22Rv1 (cell line): ENCODE measurements around the gene SLC5A2.
A peak's percentile ranks its signal among the peaks of the same experiment; 100 is the strongest.

Experiments used
- H3K27ac ChIP-seq: fragments of 450-650 bp; 2 replicates; pipeline ENCODE4 v1.5.1; 2017
- ZFX ChIP-seq: fragments of 450-650 bp; IDR thresholded peaks from 2 replicates; pipeline ENCODE4 v1.6.1; 2017; ENCODE audit warnings: antibody characterized with exemption, borderline replicate concordance
- TF ChIP-seq, protein P1 (sequence below): fragments of 450-650 bp; IDR thresholded peaks from 2 replicates; pipeline ENCODE4 v1.5.1; 2017; ENCODE audit warnings: mild to moderate bottlenecking

Gene SLC5A2

DNA sequence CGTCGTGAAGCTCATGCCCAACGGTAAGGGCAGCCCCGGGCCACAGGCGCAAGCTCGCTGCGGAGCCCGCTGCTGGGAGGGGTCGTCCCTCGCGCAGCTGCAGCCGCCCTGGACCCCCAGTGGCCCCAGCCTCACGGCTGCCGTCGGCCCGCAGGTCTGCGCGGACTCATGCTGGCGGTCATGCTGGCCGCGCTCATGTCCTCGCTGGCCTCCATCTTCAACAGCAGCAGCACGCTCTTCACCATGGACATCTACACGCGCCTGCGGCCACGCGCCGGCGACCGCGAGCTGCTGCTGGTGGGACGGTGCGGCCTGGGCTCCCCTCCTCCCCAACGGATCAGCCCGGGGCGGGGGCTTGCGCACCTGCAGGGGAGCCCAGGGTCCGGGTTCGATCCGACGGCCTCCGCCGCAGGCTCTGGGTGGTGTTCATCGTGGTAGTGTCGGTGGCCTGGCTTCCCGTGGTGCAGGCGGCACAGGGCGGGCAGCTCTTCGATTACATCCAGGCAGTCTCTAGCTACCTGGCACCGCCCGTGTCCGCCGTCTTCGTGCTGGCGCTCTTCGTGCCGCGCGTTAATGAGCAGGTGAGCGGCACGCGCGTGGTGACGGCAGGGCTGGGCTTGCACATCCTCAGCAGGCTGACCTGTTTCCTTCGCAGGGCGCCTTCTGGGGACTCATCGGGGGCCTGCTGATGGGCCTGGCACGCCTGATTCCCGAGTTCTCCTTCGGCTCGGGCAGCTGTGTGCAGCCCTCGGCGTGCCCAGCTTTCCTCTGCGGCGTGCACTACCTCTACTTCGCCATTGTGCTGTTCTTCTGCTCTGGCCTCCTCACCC, 5.8 kb downstream of the SLC5A2 start:
- no peak overlapping the region for H3K27ac ChIP-seq
- TF ChIP-seq, protein P1, sequence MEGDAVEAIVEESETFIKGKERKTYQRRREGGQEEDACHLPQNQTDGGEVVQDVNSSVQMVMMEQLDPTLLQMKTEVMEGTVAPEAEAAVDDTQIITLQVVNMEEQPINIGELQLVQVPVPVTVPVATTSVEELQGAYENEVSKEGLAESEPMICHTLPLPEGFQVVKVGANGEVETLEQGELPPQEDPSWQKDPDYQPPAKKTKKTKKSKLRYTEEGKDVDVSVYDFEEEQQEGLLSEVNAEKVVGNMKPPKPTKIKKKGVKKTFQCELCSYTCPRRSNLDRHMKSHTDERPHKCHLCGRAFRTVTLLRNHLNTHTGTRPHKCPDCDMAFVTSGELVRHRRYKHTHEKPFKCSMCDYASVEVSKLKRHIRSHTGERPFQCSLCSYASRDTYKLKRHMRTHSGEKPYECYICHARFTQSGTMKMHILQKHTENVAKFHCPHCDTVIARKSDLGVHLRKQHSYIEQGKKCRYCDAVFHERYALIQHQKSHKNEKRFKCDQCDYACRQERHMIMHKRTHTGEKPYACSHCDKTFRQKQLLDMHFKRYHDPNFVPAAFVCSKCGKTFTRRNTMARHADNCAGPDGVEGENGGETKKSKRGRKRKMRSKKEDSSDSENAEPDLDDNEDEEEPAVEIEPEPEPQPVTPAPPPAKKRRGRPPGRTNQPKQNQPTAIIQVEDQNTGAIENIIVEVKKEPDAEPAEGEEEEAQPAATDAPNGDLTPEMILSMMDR, result peak; percentile 20
- TF ChIP-seq ZFX, result no peak

DNA sequence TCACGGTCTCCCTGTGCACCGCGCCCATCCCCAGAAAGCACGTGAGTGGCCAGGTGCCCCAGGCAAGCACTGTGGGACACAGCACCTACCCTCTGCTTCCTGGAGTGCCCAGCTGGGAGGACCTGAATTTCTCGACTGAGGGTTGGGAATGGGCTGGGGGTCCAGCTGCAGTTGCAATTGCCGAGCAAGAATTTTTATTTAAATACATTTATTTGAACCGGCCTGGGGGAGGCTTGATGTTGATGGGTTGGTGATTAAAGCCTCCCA, 6.3 kb downstream of the SLC5A2 start:
- H3K27ac ChIP-seq, result no peak overlapping the region
- TF ChIP-seq, protein P1, result no peak
- TF ChIP-seq ZFX, result no peak

DNA sequence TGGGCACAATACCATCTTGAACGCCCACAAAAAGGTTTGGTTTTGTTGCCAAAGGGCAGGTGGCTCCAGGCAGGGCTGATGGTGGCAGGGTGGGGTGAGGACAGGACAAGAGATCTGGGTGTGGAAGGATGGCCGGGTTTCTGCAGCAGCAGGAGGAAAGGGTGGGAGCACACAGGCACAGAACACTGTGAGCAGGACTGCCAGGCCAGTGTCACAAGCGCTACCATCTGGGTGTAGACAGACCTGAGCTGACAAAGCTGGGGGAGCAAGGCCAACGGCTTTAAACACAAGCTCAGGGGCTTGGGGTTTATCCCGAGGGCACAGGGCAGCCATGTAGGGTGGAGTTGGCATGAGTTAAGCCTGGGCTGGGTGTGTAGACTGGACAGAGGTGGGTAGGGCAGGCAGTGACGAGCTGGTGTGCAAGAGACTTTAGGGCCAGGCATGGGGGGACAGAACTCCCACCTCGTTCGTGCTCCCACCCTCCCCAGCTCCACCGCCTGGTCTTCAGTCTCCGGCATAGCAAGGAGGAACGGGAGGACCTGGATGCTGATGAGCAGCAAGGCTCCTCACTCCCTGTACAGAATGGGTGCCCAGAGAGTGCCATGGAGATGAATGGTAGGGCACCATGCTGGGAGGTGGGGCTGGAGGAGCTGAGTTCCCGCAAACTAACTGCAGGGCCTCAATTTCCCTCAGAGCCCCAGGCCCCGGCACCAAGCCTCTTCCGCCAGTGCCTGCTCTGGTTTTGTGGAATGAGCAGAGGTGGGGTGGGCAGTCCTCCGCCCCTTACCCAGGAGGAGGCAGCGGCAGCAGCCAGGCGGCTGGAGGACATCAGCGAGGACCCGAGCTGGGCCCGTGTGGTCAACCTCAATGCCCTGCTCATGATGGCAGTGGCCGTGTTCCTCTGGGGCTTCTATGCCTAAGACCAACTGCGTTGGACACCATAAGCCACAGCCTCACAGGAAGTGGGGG, 7.0 kb downstream of the SLC5A2 start:
- H3K27ac ChIP-seq, result no peak overlapping the region
- no peak for TF ChIP-seq ZFX
- TF ChIP-seq, protein P1, result no peak

DNA sequence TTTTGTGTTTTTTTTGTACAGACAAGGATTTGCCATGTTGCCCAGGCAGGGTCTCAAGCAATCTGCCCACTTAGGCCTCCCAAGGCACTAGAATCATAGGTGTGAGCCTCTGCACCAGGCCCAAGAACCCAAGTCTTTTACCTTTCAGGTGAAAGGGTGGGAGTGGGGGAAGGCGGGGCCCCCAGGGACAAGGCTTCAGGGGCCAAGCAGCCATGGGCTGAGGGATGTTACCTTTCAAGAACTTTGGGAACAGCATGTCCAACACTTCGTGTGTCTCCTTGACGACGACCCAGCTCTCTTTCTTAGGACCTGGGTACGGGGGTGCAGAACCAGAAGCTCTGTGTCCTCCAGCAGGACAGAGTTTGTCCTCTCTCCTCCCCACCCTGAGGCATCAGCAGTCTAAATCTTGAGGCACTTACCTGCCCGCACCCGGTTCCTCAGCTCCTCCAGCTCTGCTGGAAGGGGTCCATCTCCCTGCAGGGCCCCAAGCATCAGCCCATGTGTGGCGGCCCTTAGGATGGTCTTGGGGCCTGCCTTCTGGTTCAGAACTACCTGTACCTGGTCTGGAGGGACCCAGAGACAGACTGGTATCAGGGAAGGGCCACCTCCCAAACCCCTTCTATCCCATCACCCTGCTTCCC, 9.0 kb downstream of the SLC5A2 start:
- H3K27ac ChIP-seq, result no peak overlapping the region
- no peak for TF ChIP-seq ZFX
- TF ChIP-seq, protein P1, result no peak

DNA sequence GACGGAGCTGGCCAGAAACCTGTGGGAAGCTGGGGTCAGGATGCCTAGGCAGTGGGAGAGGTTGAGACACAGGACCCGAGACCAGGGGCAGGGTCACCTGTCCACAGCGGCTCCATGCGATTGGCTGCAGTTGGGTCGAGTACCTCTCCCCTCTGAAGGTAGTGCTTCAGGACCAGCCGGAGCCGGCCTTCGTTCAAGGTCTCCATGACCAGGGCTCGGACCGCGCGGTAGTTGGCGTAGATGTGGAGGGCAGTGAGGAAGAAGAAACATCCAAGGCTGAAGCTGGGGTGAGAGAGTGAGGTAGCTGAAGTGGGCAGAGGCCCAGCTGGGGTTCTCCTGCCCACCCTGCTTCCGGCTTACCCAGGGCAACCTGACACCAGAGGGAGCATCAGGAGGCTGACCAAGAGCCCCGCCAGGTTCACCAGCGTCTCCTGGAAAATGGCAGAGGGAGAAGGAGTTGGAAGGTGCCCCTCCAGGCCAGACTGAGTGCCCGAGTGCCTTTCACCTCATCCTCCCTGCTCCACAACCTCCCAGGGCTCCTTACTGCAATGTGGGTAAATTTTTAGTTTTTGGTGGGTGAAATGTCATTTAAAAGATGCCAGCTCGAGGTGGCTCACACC, 10.7 kb downstream of the SLC5A2 start:
- no peak overlapping the region for H3K27ac ChIP-seq
- TF ChIP-seq ZFX, result no peak
- TF ChIP-seq, protein P1, result no peak

DNA sequence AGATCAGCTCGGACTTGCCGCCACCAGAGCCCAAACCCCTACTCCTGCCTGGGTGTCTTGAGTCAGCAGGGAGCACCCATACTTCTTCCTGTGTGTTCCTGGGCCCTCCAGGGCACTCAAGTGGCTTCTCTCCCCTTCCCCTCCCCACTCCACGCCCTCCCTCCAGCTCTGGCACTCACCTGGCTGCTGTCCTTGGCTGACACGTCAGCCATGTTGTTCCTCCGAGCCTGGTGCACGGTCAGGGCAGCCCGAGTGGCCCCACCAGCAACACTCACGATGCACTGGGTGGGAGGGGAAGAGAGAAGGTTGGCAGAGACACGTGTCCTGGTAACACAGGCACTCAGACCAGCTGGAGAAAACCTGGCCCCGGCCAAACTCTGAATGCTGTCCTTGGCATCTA, 13.7 kb downstream of the SLC5A2 start:
- TF ChIP-seq ZFX, result no peak
- no peak overlapping the region for H3K27ac ChIP-seq

DNA sequence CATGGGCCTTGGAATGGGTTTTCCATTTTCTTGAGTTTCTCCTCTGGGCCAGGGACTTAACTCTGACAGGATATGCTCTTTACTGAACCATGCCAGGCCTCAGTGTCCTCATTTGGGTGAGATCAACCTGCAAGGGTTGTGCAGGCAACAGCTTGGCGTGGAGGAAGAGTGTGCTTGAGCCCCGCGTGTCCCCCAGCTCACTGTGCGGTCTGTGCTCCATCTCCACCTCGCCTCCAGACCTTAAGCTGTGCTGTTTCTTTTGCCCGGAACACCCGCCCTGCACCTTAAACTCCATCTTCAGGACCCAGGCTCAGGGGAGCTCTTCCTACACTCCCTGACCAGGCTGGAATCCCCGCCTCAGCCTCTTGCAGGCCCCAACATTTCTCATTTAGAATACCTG, 15.6 kb downstream of the SLC5A2 start:
- H3K27ac ChIP-seq, result no peak overlapping the region
- no peak for TF ChIP-seq ZFX
- TF ChIP-seq, protein P1, result no peak
